NCI-H146 treated with DMSO at 0.1 percent for 48 hours (cell line): ENCODE measurements around the gene DCP1B.
"Not testable (repeated sequence)": the region's sequence is repeated elsewhere in the genome, so short reads cannot be mapped to it uniquely, and the experiment has no call there.

Experiments used
- DNase-seq: peaks from one replicate; lab custom pipeline; 2025; ENCODE audit not compliant: unreplicated experiment; lab: John Stamatoyannopoulos, UW

Gene DCP1B

GRCh38 chr12:1977109-1977508 lies 27.1 kb downstream of the DCP1B start:
- no peak for DNase-seq

- no peak for DNase-seq
Observed at GRCh38 chr12:1974812-1975211, 29.4 kb downstream of the DCP1B start.

- no peak for DNase-seq
Observed at GRCh38 chr12:1972856-1973317, 31.4 kb downstream of the DCP1B start.

GRCh38 chr12:1972260-1972659 lies 32.0 kb downstream of the DCP1B start:
- no peak for DNase-seq

DNA sequence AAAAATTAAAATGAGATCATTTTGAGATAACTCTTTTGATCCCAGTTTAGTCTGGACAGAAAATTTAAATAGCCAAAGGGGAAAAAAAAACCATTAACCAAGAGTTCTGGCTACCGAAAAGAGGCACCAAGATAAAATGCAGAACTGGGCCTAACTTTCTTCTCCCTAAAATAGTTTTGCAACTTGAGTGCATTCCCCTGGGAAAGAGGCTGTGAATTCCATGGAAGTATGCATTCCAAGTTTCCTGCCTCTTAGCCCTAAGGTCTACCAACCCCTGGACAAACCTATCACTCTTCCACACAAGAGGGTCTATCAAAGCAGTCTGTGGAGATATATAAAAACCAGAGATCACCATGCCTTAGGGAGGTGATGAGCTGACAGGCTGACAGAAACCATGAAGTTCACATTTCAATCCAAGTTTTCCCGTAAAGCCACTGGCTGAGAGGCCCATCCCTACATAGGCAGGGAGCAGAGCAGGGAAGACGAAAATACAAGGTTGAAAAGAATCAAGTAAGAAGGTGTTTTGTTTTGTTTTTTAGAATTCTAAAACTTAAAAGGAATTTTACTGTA lies 33.8 kb downstream of the DCP1B start:
- DNase-seq: no peak

- DNase-seq: no peak
Observed at GRCh38 chr12:1966561-1967226, 37.6 kb downstream of the DCP1B start.

GRCh38 chr12:1965916-1966315 lies 38.3 kb downstream of the DCP1B start:
- DNase-seq: no peak

DNA sequence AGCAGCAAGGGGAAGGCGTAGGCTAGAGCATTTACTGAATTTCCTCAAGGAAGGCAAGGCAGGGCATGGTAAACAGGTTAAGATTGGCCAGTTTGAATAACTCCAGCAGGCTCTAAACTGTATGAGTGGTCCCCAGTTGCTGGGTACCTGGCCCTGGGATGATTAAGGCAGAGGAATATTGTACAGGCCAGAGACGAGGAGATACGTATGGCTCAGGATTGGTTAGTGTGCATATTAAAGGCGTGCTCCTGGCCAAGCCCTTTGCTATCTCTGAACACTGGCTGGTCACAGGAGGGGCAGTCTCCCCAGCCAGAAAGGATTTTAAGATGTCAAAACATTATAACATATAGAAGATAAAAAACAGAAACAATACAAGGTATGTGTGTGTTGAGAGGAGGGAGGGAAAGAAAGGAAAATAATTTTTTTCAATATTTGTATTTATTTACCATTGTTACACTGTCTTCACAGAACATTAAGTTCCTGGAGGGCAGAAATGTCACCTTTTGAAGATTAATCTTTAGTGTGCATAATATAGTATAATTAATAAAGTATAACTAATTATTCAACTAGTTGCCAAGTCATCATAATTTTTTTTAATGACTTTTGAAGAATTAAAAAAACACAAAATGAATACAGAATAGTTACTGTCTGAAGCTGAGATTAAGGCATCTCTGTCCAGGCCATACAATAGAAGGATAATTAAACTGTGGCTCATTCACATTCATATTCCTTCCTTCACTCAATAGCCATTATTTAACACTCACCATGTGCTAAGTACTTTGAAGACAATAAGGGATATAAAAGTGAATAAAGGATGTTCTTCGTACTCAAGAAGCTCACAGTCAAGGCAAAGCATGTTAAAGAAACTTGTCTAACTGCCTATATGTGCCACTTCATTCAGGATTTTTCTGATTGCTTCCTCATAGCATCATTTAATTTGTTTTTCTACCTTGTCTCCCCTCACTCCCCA lies 41.9 kb downstream of the DCP1B start:
- no peak for DNase-seq

DNA sequence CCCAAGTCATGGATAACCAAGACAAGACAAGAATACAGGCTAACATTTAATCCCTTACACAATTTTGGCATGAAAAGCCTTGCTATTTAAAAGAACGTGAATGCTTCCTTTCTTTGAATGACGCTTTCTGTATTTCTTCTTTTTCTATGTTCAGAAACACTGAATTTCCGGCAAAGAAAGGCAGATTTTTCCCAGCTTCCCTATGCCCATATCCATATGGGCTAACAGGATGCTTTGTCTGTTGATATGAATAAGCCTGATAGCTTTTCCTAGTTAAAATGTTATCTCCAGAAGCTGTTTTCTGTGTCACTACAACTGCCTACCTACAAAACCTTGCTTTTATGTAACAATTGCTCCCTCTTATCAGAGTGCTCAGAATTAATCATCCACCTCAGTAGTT lies 47.5 kb downstream of the DCP1B start:
- DNase-seq: no peak

DNA sequence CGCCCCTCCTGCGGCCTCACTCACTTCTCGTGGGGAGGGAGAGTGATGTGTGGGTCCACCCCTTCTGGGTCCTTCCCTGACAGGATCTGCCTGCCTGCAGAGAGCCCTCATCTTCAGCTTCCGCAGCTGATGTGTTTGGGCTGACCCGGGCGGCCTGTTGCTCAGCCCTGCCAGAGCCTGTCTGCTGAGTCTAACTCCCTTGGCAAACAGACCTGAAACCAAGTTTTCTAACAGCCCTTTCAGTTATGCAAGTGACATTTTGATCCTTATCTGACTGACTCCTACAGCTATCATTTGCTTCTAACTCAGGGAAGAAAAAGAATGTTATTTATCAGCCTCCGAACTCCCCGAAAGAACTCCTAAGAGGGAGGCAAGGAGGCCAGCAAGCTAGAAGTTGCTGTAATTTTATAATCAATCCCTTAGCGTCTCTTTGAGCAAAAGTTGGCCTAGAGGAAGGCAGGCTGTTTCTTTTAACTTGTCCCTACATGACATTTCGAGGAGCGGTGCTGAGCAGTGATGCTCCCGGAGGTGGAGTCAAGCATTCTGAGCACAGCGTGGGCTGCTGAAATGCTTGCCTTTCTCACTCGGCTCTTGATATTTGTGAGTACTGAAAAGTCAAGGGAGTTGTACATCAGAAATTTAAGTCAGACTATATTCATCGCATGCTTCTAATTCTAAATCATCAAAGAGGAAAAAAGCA lies 54.3 kb downstream of the DCP1B start:
- DNase-seq: no peak

- no peak for DNase-seq
Observed at GRCh38 chr12:1948883-1949282, 55.4 kb downstream of the DCP1B start.

- DNase-seq: no peak
Observed at GRCh38 chr12:1947081-1947480, 57.2 kb downstream of the DCP1B start.

GRCh38 chr12:1946296-1946695 lies 58.0 kb downstream of the DCP1B start:
- DNase-seq: no peak

DNA sequence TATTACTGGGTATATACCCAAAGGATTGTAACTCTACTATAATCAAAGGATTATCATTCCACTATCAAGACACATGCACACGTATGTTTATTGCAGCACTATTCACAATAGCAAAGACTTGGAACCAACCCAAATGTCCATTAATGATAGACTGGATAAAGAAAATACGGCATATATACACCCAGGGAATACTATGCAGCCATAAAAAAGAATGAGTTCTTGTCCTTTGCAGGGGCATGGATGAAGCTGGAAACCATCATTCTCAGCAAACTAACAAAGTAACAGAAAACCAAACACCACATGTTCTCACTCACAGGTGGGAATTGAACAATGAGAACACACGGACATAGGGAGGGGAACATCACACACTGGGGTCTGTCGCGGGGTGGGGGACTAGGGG lies 58.8 kb downstream of the DCP1B start:
- not testable (repeated sequence) for DNase-seq

GRCh38 chr12:1939801-1940607 lies 64.3 kb downstream of the DCP1B start:
- DNase-seq: peak; percentile 38

- DNase-seq: no peak
Observed at GRCh38 chr12:1939331-1939730, 64.9 kb downstream of the DCP1B start.

DNA sequence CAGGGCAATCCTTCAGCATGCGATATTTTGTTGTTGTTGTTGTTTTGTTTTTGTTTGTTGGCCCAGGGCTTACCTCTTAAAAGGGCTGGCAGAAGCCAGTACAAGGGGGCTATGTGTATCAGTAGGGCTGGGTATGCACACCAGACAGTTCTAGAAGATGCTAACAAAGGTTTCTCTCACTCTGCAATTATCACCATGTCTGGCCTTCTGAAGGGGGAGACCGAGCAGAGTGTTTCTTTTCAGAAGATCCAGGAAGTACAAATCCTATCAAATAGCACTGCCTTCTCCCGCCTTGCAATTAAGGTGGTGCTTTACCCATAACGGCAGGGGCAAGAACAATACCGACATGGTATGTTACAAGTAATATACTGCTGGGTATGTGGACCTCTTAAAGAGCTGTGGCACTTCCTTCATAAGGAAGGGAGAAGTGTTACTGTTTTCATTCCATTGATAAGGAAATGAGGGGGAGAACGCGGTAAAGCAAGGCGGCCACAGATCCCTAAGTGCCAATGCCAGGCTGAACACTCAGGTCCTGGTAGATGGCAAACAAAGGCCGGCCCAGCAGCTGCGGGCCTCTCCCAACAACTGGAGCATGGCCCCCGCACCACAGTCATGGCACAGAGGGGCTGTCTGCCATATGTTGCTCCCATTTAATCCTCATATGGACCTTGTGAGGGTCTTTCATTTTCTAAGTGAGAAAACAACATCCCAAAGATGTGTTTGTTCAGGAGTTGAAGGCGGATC lies 66.6 kb downstream of the DCP1B start:
- DNase-seq: no peak

DNA sequence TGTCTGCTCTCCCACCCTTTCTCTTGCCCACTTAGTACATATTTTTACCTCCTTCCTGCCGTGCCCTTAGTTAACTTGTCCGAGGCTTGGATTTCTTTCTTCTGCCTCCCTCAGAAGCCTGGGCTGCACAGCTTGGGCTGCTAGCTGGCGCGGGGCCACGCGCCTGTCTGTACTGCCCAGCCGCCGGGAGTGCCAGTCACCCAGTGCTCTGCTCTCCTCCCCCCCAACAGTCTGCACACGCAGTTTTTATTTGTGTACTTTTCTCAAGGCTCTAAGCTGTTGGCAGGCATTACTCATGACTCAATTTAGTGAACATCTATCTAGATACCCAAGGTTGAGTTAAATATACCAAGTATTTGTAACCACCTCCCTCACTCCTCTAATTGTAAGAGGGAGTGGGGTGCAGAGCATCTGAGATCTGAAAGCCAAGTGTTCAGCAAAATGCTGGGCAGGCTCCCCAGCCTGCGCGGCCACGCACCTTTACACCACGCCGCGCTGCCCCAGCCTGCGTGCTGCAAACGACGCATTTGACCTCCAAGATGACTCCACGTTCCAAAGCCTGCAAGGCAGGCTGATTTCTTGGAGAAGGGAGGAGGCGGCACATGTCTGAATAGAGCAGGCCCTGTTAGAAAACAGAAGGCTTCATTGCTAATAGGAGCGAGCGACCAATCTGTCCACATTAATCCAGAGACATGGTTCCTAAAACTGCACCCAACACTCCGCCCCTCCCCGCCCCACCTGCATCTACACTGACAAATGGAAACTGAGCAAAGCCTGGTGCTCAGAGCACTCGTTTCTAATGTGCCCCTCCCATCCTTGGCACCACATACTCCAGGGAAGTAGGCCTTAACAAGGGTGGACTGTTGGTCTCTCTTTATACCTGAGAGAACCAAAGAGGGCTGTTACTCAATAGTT lies 67.6 kb downstream of the DCP1B start:
- no peak for DNase-seq
